HUES64 (cell line): ENCODE results near the gene SLC16A7.

Experiments used
- H3K27ac ChIP-seq: 2 replicates; pipeline ENCODE4 v1.7.0; 2013; ENCODE audit warnings: low read depth, low read length, inconsistent platforms
- H3K27me3 ChIP-seq: 2 replicates; pipeline ENCODE4 v1.6.1; 2013; ENCODE audit warnings: mild to moderate bottlenecking, low read length; ENCODE audit not compliant: insufficient read depth
- H3K36me3 ChIP-seq: 2 replicates; pipeline ENCODE4 v1.6.1; 2013; ENCODE audit warnings: mild to moderate bottlenecking, low read length; ENCODE audit not compliant: insufficient read depth
- H3K4me1 ChIP-seq: 2 replicates; pipeline ENCODE4 v1.6.1; 2013; ENCODE audit warnings: mild to moderate bottlenecking, low read length, moderate library complexity; ENCODE audit not compliant: insufficient read depth
- H3K4me3 ChIP-seq: 2 replicates; pipeline ENCODE4 v1.5.1; 2013; ENCODE audit warnings: mild to moderate bottlenecking, low read length, moderate library complexity
- H3K9ac ChIP-seq: 2 replicates; pipeline ENCODE4 v1.6.1; 2013; ENCODE audit warnings: mild to moderate bottlenecking, low read depth, low read length
- H3K9me3 ChIP-seq: 2 replicates; pipeline ENCODE4 v1.6.1; 2013; ENCODE audit warnings: low read depth, low read length; ENCODE audit not compliant: insufficient read depth
- WGBS: fragments of 150-250, 120-280 bp; methylation state at CpG from one replicate; pipeline ENCODE4 v1.1.7; 2013; ENCODE audit warnings: missing lambda C conversion rate; 5-methylcytosine and 5-hydroxymethylcytosine counted together

The SLC16A7 gene

DNA sequence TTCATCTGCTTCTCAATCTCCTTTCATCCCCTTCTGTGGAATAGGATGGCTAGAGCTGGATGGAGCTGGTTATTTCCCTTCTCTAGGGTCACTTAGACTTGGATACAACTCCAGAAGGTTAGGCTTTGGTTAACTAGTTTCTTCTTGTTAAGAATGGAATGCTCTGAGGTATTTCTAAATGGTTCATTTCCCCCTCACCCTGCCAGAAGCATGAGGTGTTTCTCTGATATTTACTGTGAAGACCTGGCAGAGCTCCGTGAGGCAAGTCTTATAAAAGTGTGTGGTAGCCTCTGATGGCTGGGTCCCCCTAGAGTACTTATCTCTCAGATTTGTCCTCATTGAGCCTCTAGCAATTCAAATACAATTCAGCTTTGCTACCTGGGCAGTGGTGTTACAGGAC is 207.9 kb downstream of the SLC16A7 start:
- Histone ChIP-seq H3K9me3 (no peaks in the 10 kb centered on the region), H3K4me3 (no peak overlapping the region), H3K27me3 (no peaks in the 10 kb centered on the region), H3K4me1 (no peaks in the 10 kb centered on the region; the same call in 1 of the 2 replicates), H3K9ac (no peak overlapping the region), H3K27ac (no peak overlapping the region; the same call in 1 of the 2 replicates), H3K36me3 (no peaks in the 10 kb centered on the region)
- WGBS, result 100% methylated on average over 1 of the region's 1 CpG

DNA sequence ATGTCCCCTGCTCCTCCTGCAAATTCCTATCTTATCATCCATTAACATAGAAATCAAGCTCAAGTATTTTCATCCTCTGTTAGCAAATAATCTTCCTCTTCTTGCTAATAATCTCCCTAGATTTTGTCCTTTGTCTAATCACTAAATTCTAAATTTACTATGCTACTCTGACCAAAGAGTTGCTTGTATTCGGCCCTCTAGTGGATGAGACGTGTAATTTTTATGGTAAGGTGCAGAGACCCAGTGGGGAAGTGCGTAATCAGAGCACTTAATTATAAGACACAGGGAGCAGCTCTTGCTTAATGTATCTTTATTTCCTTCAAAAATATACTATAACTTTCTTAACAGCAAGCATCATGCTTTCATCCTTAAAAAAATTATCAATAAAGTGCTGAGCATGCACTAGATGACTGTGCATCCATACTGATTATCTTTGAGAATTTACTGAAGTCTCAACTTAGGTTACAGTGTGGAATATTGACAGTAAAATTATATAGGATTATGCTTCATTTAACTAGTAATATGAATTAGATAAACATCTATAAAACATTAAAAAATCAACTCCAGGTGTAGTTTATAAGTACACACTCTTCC is 212.6 kb downstream of the SLC16A7 start:
- no peaks in the 10 kb centered on the region; the same call in 1 of the 2 replicates for H3K4me1 ChIP-seq
- WGBS, result 39% methylated on average over 2 of the region's 3 CpGs
- no peak overlapping the region for H3K27ac ChIP-seq
- H3K4me3 ChIP-seq, result no peak overlapping the region
- no peaks in the 10 kb centered on the region for H3K36me3 ChIP-seq
- no peaks in the 10 kb centered on the region for H3K27me3 ChIP-seq
- no peaks in the 10 kb centered on the region for H3K9me3 ChIP-seq
- no peak overlapping the region for H3K9ac ChIP-seq

DNA sequence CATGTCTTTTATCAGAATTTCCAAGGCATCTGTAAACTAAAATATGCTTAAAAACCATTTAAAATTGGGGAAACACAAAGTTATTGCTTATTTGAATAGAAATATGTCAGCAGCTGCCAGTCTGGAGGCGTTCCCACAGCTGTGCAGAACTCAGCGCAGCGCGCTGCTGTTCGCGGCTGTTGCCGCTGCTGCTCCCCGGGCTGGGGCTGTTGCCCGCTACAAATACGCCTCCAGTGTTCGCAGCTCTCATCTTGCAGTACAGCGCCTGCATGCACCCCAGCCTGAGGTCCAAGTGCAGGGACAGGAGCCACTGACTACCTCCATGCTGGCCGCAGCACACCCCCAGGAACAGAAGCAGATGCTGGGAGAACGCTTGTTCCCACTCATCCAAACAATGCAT is 216.2 kb downstream of the SLC16A7 start:
- 96% methylated on average over 14 of the region's 14 CpGs for WGBS
- Histone ChIP-seq H3K36me3 (no peaks in the 10 kb centered on the region), H3K27ac (no peak overlapping the region), H3K9ac (no peak overlapping the region), H3K9me3 (0 out of 2 replicates have a peak, but pooled peaks cover 3% of the 10 kb centered on the region), H3K27me3 (no peaks in the 10 kb centered on the region), H3K4me1 (no peaks in the 10 kb centered on the region), H3K4me3 (no peak overlapping the region)

DNA sequence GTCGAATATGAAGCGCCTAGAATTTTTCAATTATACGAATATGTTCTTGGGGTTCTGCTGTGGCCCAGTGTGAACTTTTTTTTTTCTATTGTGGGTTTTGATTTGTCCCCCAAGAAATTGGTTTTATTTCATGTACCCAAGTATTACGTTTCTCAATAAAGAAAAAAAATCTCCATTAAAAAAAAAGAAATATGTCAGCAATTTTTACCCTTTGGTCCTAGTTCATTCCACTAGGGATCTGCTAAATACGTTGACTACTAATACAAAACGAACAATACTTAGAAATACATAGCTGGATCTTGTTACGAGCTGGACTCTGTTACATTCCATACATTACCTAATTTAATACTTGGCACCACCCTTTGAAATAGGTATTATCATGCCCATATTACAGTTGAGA is 216.9 kb downstream of the SLC16A7 start:
- Histone ChIP-seq H3K9me3 (0 out of 2 replicates have a peak, but pooled peaks cover 7% of the 10 kb centered on the region), H3K27ac (no peak overlapping the region), H3K36me3 (no peaks in the 10 kb centered on the region), H3K4me3 (no peak overlapping the region), H3K9ac (no peak overlapping the region), H3K27me3 (no peaks in the 10 kb centered on the region), H3K4me1 (no peaks in the 10 kb centered on the region)
- WGBS, result 97% methylated on average over 7 of the region's 7 CpGs

DNA sequence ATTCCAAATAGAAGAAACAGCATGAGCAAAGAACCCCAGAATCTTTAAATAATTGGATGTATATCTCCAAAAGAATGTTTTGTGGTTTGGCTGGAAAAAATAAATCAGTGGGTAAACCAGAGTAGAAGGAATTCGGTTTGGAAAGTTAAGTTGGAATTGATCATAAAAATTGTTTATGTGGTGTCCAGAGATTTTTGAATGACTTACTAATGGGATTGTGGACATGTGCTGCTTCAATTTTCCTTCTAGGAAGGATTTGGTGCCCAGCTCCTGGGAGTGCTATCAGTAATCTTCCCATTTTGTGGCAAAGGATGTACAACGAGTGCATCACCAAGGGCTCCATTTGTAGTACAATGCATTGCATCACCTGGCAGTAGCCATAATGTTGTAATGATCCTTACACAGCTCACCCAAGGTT is 224.8 kb downstream of the SLC16A7 start:
- Histone ChIP-seq H3K27me3 (no peaks in the 10 kb centered on the region), H3K9ac (no peak overlapping the region), H3K4me1 (no peaks in the 10 kb centered on the region), H3K36me3 (no peaks in the 10 kb centered on the region), H3K27ac (no peak overlapping the region), H3K9me3 (0 out of 2 replicates have a peak, but pooled peaks cover 7% of the 10 kb centered on the region), H3K4me3 (no peak overlapping the region)
- WGBS, result 84% methylated on average over 2 of the region's 2 CpGs

DNA sequence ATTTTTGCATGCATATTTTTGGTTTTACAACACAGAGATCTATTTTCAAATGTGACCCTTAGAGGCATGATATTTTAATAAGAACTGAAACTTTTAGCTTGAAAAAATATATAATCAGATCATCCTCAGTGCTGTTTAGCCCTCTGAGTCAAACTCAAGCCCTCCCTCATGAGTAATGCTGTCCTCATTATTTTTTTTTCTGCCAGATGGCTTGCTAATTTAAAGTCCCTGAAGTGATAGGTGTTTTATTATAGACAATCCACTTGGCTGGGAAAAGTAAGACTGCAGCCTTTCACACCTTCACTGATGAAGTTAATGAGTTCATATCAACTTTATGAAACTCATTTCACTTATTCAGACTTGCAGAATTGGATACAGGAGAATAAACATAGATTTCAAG is 227.7 kb downstream of the SLC16A7 start:
- H3K36me3 ChIP-seq, result no peaks in the 10 kb centered on the region
- H3K9me3 ChIP-seq, result no peaks in the 10 kb centered on the region
- H3K9ac ChIP-seq, result no peak overlapping the region
- no peaks in the 10 kb centered on the region for H3K27me3 ChIP-seq
- no peak overlapping the region for H3K27ac ChIP-seq
- H3K4me1 ChIP-seq, result no peaks in the 10 kb centered on the region
- no peak overlapping the region for H3K4me3 ChIP-seq

DNA sequence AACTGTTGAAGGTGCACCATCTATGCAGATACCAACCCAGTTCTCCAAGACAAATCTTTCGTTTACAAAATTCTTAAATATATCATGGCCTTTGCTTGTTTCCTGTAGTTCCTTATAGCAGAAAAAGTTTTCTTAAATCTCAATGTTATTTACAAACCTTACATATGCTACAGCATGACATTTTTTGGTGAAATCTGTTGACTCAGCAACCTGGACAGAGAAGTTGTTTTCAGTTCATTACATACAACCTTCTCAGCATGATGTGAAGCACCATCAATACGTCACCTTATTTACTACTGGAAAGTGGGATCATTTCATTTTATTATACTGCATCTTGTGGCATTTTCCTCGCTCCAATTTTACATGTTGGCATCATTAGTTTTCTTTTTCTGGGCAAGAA is 231.9 kb downstream of the SLC16A7 start:
- Histone ChIP-seq H3K27ac (no peak overlapping the region), H3K4me3 (no peak overlapping the region), H3K36me3 (no peaks in the 10 kb centered on the region), H3K9me3 (no peaks in the 10 kb centered on the region), H3K4me1 (no peaks in the 10 kb centered on the region), H3K27me3 (no peaks in the 10 kb centered on the region), H3K9ac (no peak overlapping the region)
- WGBS, result 90% methylated on average over 3 of the region's 3 CpGs

DNA sequence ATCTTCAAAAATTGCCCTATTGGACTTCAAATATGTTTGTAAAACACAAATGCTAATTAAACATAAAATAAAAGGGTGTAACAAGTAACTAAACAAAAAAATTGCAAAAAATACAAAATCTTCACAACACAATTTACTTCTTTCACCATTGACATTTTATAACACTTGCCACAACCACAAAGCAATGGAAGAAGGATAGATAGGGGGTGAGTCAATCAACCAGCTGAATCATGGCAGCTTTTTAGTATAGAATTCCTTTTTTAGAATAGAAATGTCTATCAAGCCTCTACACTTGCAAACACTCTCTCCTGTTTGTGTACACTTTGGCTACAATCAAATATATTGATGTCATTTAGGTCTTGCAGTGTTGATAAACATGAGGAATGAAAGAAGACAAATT is 232.7 kb downstream of the SLC16A7 start:
- H3K9me3 ChIP-seq, result no peaks in the 10 kb centered on the region
- no peaks in the 10 kb centered on the region for H3K4me1 ChIP-seq
- H3K4me3 ChIP-seq, result no peak overlapping the region
- no peaks in the 10 kb centered on the region for H3K36me3 ChIP-seq
- H3K9ac ChIP-seq, result no peak overlapping the region
- no peak overlapping the region for H3K27ac ChIP-seq
- no peaks in the 10 kb centered on the region for H3K27me3 ChIP-seq

DNA sequence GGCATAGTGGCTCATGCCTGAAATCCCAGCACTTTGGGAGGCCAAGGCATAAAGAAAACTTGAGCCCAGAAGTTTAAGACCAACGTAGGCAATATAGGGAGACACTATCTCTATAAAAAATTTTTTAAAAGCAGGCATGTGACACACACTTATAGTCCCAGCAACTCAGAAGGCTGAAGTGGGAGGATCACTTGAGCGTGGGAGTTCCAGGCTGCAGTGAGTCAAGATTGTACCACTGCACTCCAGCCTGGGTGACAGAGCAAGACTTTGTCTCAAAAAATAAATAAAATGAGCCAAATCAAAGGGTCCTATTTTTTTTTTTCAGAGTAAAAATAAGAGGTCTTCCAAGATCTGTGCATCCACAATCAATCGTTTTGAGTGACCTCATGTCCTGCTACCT is 237.6 kb downstream of the SLC16A7 start:
- Histone ChIP-seq H3K9ac (no peak overlapping the region), H3K27ac (no peak overlapping the region), H3K27me3 (no peaks in the 10 kb centered on the region), H3K9me3 (no peaks in the 10 kb centered on the region), H3K4me1 (no peaks in the 10 kb centered on the region), H3K4me3 (no peak overlapping the region), H3K36me3 (no peaks in the 10 kb centered on the region)
- WGBS, result 89% methylated on average over 3 of the region's 3 CpGs

DNA sequence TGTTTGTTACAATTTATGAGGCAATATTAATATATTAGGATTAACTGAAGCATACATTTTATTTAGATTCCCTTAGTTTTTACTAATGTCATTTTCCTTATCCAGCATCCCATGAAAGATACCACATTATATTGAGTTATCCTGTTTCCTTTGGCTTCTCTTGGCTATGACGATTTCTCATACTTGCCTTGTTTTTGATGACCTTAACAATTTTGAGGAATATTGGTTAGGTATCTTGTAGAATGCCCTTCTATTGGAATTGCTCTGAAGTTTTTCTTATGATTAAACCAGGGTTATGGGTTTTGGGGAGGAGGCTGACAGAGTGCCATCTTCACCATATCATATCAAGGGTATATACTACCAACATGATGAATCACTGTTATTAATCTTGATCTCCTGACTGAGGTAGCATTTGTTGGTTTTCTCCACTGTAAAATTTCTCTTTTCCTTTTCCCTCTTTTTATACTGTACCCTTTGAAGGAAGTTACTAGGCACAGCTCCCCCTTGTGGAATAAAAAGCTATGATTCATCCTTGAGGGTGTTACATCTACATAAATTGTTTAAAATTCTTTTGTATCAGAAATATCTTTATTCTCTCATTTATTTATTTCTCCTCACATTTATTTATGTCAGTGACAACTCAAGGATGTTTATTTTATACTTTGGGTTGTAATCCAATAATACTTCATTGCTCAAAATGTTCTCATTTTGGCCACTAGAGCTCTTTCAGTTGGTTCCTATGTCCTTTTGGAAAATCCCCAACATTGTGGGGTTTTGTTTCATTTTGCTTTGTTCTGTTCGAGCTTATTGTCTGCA is 239.0 kb downstream of the SLC16A7 start:
- Histone ChIP-seq H3K9ac (no peak overlapping the region), H3K27me3 (no peaks in the 10 kb centered on the region), H3K4me1 (no peaks in the 10 kb centered on the region), H3K27ac (no peak overlapping the region), H3K9me3 (no peaks in the 10 kb centered on the region), H3K36me3 (no peaks in the 10 kb centered on the region), H3K4me3 (no peak overlapping the region)
- 79% methylated on average over 2 of the region's 2 CpGs for WGBS
